Natural killer cell (primary cell): ENCODE data around the gene GRM8. TPM values are rescaled to one million over a fixed set of nuclear protein-coding genes. Genes with fewer than 3 reads are reported as not detected.

Source experiments
- ATAC-seq, 3 donors: fragments of 150-1000 bp in 2 of 3; fragments of 200-7000 bp in 1 of 3; cut with Tn5 transposase; 1 replicate in 1 of 3; 2 replicates in 2 of 3; pipeline ENCODE4 v1.10.0; 2021; ENCODE audit warnings: mild to moderate bottlenecking in 2 of 3, moderate library complexity in 2 of 3
- DNase-seq, 2 donors: peaks; one replicate each; pipeline versions ENCODE4 v3.0.0 to v3.0.0-alpha.2; 2013 to 2021; ENCODE audit warnings: mixed read lengths in 1 of 2
- H3K27ac ChIP-seq: one replicate; pipeline ENCODE4 v1.5.1; 2013; ENCODE audit warnings: mild to moderate bottlenecking, low read length
- H3K27me3 ChIP-seq: one replicate; pipeline ENCODE4 v1.6.1; 2013; ENCODE audit warnings: low read length; ENCODE audit not compliant: control insufficient read depth, insufficient read depth
- H3K36me3 ChIP-seq: one replicate; pipeline ENCODE4 v1.6.1; 2013; ENCODE audit warnings: low read length; ENCODE audit not compliant: control insufficient read depth, insufficient read depth
- H3K4me1 ChIP-seq: one replicate; pipeline ENCODE4 v1.6.1; 2013; ENCODE audit warnings: low read length; ENCODE audit not compliant: control insufficient read depth, insufficient read depth
- H3K4me3 ChIP-seq: one replicate; pipeline ENCODE4 v1.5.1; 2013; ENCODE audit warnings: low read length
- H3K9me3 ChIP-seq: one replicate; pipeline ENCODE4 v1.6.1; 2013; ENCODE audit warnings: low read length; ENCODE audit not compliant: control insufficient read depth, insufficient read depth
- H3K27ac Mint-ChIP-seq, 2 donors: one replicate each; pipeline ENCODE4 v1.8.0; 2022; ENCODE audit warnings: mild to moderate bottlenecking in 2 of 2, mixed read lengths in 2 of 2, moderate library complexity in 1 of 2
- H3K27me3 Mint-ChIP-seq, 2 donors: one replicate each; pipeline ENCODE4 v1.8.0; 2022; ENCODE audit warnings: low read depth in 2 of 2, mixed read lengths in 2 of 2
- H3K36me3 Mint-ChIP-seq: one replicate; pipeline ENCODE4 v1.8.0; 2022; ENCODE audit warnings: mixed read lengths
- H3K4me1 Mint-ChIP-seq, 2 donors: one replicate each; pipeline ENCODE4 v1.8.0; 2022; ENCODE audit warnings: mixed read lengths in 2 of 2
- H3K4me3 Mint-ChIP-seq: one replicate; pipeline ENCODE4 v1.8.0; 2022; ENCODE audit warnings: mild to moderate bottlenecking, moderate library complexity, mixed read lengths
- H3K9me3 Mint-ChIP-seq, 2 donors: one replicate each; pipeline ENCODE4 v1.8.0; 2022; ENCODE audit warnings: mixed read lengths in 2 of 2
- WGBS: methylation state at CpG from one replicate; pipeline ENCODE4 v1.1.7; 2013; ENCODE audit warnings: missing lambda C conversion rate; ENCODE audit not compliant: insufficient coverage; 5-methylcytosine and 5-hydroxymethylcytosine counted together
- intact Hi-C: fragments of 100-400 bp; cut with micrococcal nuclease; formaldehyde crosslinking; loops from one replicate; pipeline ENCODE4 v1.14.2; 2022
- total RNA-seq, 4 donors: library from RNA; stranded (reverse); fragments of 120-200 nt in 1 of 4; gene quantifications; one replicate each; pipeline versions ENCODE4 v1.2.3 to v1.2.4, GENCODE V29; 2013 to 2022
- TF ChIP-seq, protein P1 (sequence below): fragments of 200-600 bp; IDR thresholded peaks from one replicate; pipeline ENCODE4 v1.8.0; 2022; ENCODE audit warnings: antibody characterized with exemption

GRM8 gene
- total RNA-seq, 3 donors from 2014 or later (not counting 1 experiment from before 2014, with no cell fraction given): not detected

DNA sequence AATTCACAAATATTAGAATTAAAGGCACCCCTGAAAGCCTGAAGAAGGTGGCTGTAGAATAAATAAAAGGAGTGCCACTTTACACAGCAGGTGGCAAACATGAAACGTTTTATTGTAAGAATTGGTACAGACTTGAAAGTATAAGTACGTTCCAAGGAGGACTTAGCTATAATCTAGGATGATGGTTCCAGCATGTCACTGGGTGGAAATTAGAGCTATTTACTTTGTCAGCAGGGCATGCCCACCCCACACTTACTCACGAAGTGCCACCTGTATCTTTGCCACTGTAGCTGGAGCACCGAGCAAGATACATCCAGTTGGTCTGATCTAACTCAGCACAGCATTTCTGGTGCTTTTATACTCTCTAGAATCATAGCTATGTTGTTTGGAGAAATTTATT lies 97.8 kb downstream of the GRM8 start:
- no peaks in the 10 kb centered on the region for H3K36me3 Mint-ChIP-seq
- no peak overlapping the region for H3K27ac ChIP-seq

DNA sequence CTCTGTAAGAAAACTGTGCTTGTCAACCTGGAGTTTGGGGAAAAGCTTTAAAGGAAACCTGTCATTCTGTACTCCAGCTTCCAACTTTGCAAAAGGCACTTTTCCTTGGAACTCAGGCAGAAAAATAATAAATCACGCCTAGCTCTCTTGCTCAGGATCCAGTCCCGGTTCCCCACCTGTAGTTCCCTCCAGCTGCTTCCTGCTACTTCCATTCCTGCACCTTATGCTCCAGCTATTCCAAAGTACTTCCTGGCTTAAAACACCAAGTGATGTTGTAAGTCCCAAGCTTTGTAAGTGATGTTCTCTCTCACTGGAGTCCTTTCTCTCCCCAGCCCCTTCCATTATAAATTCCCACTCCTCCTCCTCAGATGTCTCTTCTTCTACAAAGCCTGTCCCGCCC lies 98.6 kb downstream of the GRM8 start:
- 61% methylated on average over 3 of the region's 3 CpGs for WGBS
- H3K4me3 ChIP-seq: no peak overlapping the region

More for the DNA sequence above, 97.8 kb downstream of the GRM8 start:
- Histone ChIP-seq H3K9me3 (no peaks in the 10 kb centered on the region), H3K27me3 (no peaks in the 10 kb centered on the region), H3K36me3 (no peaks in the 10 kb centered on the region), H3K4me3 (no peak overlapping the region), H3K4me1 (no peaks in the 10 kb centered on the region)
- TF ChIP-seq, protein P1, sequence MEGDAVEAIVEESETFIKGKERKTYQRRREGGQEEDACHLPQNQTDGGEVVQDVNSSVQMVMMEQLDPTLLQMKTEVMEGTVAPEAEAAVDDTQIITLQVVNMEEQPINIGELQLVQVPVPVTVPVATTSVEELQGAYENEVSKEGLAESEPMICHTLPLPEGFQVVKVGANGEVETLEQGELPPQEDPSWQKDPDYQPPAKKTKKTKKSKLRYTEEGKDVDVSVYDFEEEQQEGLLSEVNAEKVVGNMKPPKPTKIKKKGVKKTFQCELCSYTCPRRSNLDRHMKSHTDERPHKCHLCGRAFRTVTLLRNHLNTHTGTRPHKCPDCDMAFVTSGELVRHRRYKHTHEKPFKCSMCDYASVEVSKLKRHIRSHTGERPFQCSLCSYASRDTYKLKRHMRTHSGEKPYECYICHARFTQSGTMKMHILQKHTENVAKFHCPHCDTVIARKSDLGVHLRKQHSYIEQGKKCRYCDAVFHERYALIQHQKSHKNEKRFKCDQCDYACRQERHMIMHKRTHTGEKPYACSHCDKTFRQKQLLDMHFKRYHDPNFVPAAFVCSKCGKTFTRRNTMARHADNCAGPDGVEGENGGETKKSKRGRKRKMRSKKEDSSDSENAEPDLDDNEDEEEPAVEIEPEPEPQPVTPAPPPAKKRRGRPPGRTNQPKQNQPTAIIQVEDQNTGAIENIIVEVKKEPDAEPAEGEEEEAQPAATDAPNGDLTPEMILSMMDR: no peak
- DNase-seq (no peak), ATAC-seq (no peak)
- H3K4me3 Mint-ChIP-seq: no peak overlapping the region
- 90% methylated on average over 2 of the region's 4 CpGs for WGBS
- peaks cover 0 to 4% of the 10 kb centered on the region in 2 donors for H3K27me3 Mint-ChIP-seq
- H3K9me3 Mint-ChIP-seq: peaks cover 0 to 3% of the 10 kb centered on the region in 2 donors
- H3K27ac Mint-ChIP-seq: no peak overlapping the region
- intact Hi-C loops: no loop called here
- H3K4me1 Mint-ChIP-seq: no peaks in the 10 kb centered on the region

DNA sequence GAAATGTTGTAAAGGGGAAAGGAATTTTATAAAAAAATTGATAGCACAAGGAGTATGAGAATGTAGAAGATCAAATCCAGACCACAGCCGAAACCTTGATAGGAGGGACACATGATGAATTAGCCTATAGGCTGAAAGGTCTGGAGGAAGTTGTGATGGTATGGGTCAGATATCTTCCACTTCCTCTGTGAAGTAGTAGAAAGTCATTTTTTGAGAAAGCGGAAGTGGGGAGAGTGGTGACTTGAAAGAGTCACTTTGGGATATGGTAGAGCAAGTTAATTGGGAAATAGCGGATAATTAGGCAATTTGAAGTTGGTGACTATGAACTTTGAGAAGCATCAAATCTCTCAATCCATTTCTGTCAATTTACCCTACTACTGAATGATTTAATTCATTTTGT lies 99.4 kb downstream of the GRM8 start:
- H3K36me3 ChIP-seq: no peaks in the 10 kb centered on the region
- Mint-ChIP-seq H3K27ac (no peak overlapping the region), H3K4me3 (no peak overlapping the region), H3K4me1 (no peaks in the 10 kb centered on the region), H3K27me3 (peaks cover 0 to 4% of the 10 kb centered on the region in 2 donors), H3K36me3 (no peaks in the 10 kb centered on the region), H3K9me3 (peaks cover 0 to 5% of the 10 kb centered on the region in 2 donors)
- H3K27me3 ChIP-seq: no peaks in the 10 kb centered on the region
- H3K9me3 ChIP-seq: no peaks in the 10 kb centered on the region
- H3K4me1 ChIP-seq: no peaks in the 10 kb centered on the region
- H3K4me3 ChIP-seq: no peak overlapping the region
- H3K27ac ChIP-seq: no peak overlapping the region
- WGBS: 97% methylated on average over 2 of the region's 3 CpGs
- ATAC-seq: no peak
- DNase-seq: no peak
- intact Hi-C loops: no loop called here
- TF ChIP-seq, protein P1: no peak

More for the DNA sequence above, 98.6 kb downstream of the GRM8 start:
- H3K9me3 Mint-ChIP-seq: peaks cover 0 to 5% of the 10 kb centered on the region in 2 donors
- Histone ChIP-seq H3K36me3 (no peaks in the 10 kb centered on the region), H3K27me3 (no peaks in the 10 kb centered on the region), H3K9me3 (no peaks in the 10 kb centered on the region), H3K4me1 (no peaks in the 10 kb centered on the region), H3K27ac (no peak overlapping the region)
- H3K4me3 Mint-ChIP-seq: no peak overlapping the region
- intact Hi-C loops: no loop called here
- peaks cover 0 to 4% of the 10 kb centered on the region in 2 donors for H3K27me3 Mint-ChIP-seq
- H3K4me1 Mint-ChIP-seq: no peaks in the 10 kb centered on the region
- no peaks in the 10 kb centered on the region for H3K36me3 Mint-ChIP-seq
- DNase-seq: no peak
- TF ChIP-seq, protein P1: no peak
- no peak for ATAC-seq
- H3K27ac Mint-ChIP-seq: no peak overlapping the region

GRCh38 chr7:127152423-127152822 lies 100.3 kb downstream of the GRM8 start:
- H3K4me1 Mint-ChIP-seq: no peaks in the 10 kb centered on the region
- no peak overlapping the region for H3K4me3 ChIP-seq
- no peaks in the 10 kb centered on the region for H3K36me3 ChIP-seq
- intact Hi-C loops: no loop called here
- TF ChIP-seq, protein P1: no peak
- no peak overlapping the region for H3K4me3 Mint-ChIP-seq
- H3K27ac Mint-ChIP-seq: no peak overlapping the region
- no peak overlapping the region for H3K27ac ChIP-seq
- no peaks in the 10 kb centered on the region for H3K36me3 Mint-ChIP-seq
- H3K4me1 ChIP-seq: no peaks in the 10 kb centered on the region
- no peak for DNase-seq
- H3K27me3 Mint-ChIP-seq: peaks cover 0 to 4% of the 10 kb centered on the region in 2 donors
- no peak for ATAC-seq
- H3K27me3 ChIP-seq: no peaks in the 10 kb centered on the region
- H3K9me3 Mint-ChIP-seq: peaks cover 0 to 5% of the 10 kb centered on the region in 2 donors
- H3K9me3 ChIP-seq: no peaks in the 10 kb centered on the region
